Activated CD8-positive, alpha-beta memory T cell treated with anti-CD3 and anti-CD28 coated beads, Interleukin-2, amount 10 ng/mL, durations not matched to agents 7 days and 5 days (primary cell): ENCODE measurements around the gene TP73. TPM values are rescaled to one million over a fixed set of nuclear protein-coding genes. Genes with fewer than 3 reads are reported as not detected.

ENCODE experiments used
- ATAC-seq: fragments of 150-1000 bp; cut with Tn5 transposase; one replicate; pipeline ENCODE4 v1.10.0; 2021; ENCODE audit warnings: moderate library complexity
- CTCF ChIA-PET: fragments of 350-600 bp; sonication (Branson Sonifier 250); formaldehyde crosslinking; loops from one replicate; lab custom pipeline; 2021; ENCODE audit warnings: antibody characterized with exemption; lab: Charles Lee
- DNase-seq: peaks from one replicate; pipeline ENCODE4 v3.0.0-alpha.2; 2020
- H3K27ac Mint-ChIP-seq: one replicate; pipeline ENCODE4 v1.8.0; 2021; ENCODE audit warnings: mild to moderate bottlenecking, mixed read lengths
- H3K27me3 Mint-ChIP-seq: one replicate; pipeline ENCODE4 v1.8.0; 2021; ENCODE audit warnings: mixed read lengths
- H3K36me3 Mint-ChIP-seq: one replicate; pipeline ENCODE4 v1.8.0; 2021; ENCODE audit warnings: mild to moderate bottlenecking, mixed read lengths
- H3K4me1 Mint-ChIP-seq: one replicate; pipeline ENCODE4 v1.8.0; 2021; ENCODE audit warnings: mixed read lengths
- H3K4me3 Mint-ChIP-seq: one replicate; pipeline ENCODE4 v1.8.0; 2021; ENCODE audit warnings: mild to moderate bottlenecking, moderate library complexity, mixed read lengths
- H3K9me3 Mint-ChIP-seq: one replicate; pipeline ENCODE4 v1.8.0; 2022; ENCODE audit warnings: low read depth, mixed read lengths
- total RNA-seq, 2 experiments: library from RNA; stranded (reverse); gene quantifications; one replicate each; pipeline ENCODE4 v1.2.3, GENCODE V29; 2021

Gene TP73
- total RNA-seq, 2 experiments from 2014 or later, result 2.1 to 15.2 TPM

GRCh38 chr1:3783651-3784474 is 131.5 kb downstream of the TP73 start:
- Mint-ChIP-seq H3K9me3 (no peaks in the 10 kb centered on the region), H3K27ac (no peak overlapping the region), H3K4me1 (peaks cover 18% of the 10 kb centered on the region), H3K4me3 (no peak overlapping the region), H3K36me3 (peaks cover 35% of the 10 kb centered on the region), H3K27me3 (no peaks in the 10 kb centered on the region)
- CTCF ChIA-PET, result no interaction called here
- no peak for ATAC-seq
- DNase-seq, result no peak

GRCh38 chr1:3785045-3785444 is 132.7 kb downstream of the TP73 start:
- H3K27ac Mint-ChIP-seq, result no peak overlapping the region

GRCh38 chr1:3785456-3786157 is 133.3 kb downstream of the TP73 start:
- DNase-seq (no peak), ATAC-seq (no peak)
- Mint-ChIP-seq H3K9me3 (no peaks in the 10 kb centered on the region), H3K4me3 (no peak overlapping the region), H3K4me1 (peaks cover 20% of the 10 kb centered on the region), H3K27ac (no peak overlapping the region), H3K36me3 (peaks cover 27% of the 10 kb centered on the region), H3K27me3 (no peaks in the 10 kb centered on the region)
- CTCF ChIA-PET, result interaction anchor here (2.7 kb wide), 1 partner anchor 11 kb away, joined by 8 read pairs; the partner anchor contains the start of gene LRRC47

More at GRCh38 chr1:3785045-3785444, 132.7 kb downstream of the TP73 start:
- ATAC-seq (no peak), DNase-seq (no peak)
- CTCF ChIA-PET, result no interaction called here
- no peak overlapping the region for H3K4me3 Mint-ChIP-seq
- no peaks in the 10 kb centered on the region for H3K9me3 Mint-ChIP-seq
- peaks cover 32% of the 10 kb centered on the region for H3K36me3 Mint-ChIP-seq
- no peaks in the 10 kb centered on the region for H3K27me3 Mint-ChIP-seq
- H3K4me1 Mint-ChIP-seq, result peaks cover 20% of the 10 kb centered on the region

Other genes starting within 250 kb of the TP73 start
- gene ARHGEF16, start 197.9 kb upstream of the TP73 start, total RNA-seq, result not detected
- gene MEGF6, start 41.0 kb upstream of the TP73 start, total RNA-seq, result 10 to 100 TPM in 1 of 2 experiments, 1 to 10 TPM in 1; 2.1 to 11.2 TPM
- gene TPRG1L, start 27.5 kb upstream of the TP73 start, total RNA-seq, result 10 to 100 TPM in 1 of 2 experiments, 1 to 10 TPM in 1; 8.6 to 13.2 TPM
- gene WRAP73, start 2.4 kb upstream of the TP73 start, total RNA-seq, result 10 to 100 TPM; 38.1 to 43.8 TPM
- not detected for gene CCDC27, start 99.9 kb downstream of the TP73 start, total RNA-seq
- not detected for gene SMIM1, start 120.2 kb downstream of the TP73 start, total RNA-seq
- gene LRRC47, start 144.0 kb downstream of the TP73 start, total RNA-seq, result 10 to 100 TPM; 31.8 to 42.6 TPM
- gene CEP104, start 204.7 kb downstream of the TP73 start, total RNA-seq, result 10 to 100 TPM; 45.0 to 52.2 TPM
- gene DFFB, start 205.0 kb downstream of the TP73 start, total RNA-seq, result 10 to 100 TPM; 11.5 to 13.9 TPM
- gene C1orf174, start 247.8 kb downstream of the TP73 start, total RNA-seq, result 10 to 100 TPM; 30.0 to 35.8 TPM